Smooth muscle cell of the brain vasculature (primary cell): ENCODE results near the gene CDCA7.
A peak's percentile ranks its signal among the peaks of the same experiment; 100 is the strongest.
"Not testable (repeated sequence)": the region's sequence is repeated elsewhere in the genome, so short reads cannot be mapped to it uniquely, and the experiment has no call there.

Source experiments
- DNase-seq: peaks from one replicate; pipeline ENCODE4 v3.0.0-alpha.2; 2012; ENCODE audit warnings: low read depth, low spot score

CDCA7 gene

GRCh38 chr2:173354582-173355131 is at the start of gene CDCA7:
Gene CDCA7 (plus strand): TSS chr2:173354872. CDS start chr2:173354964, 92 bp downstream.
- peak; percentile 21 for DNase-seq

- no peak for DNase-seq
Measured at GRCh38 chr2:173305303-173305702, 49.4 kb upstream of the CDCA7 start.

GRCh38 chr2:173307293-173307692 is 47.4 kb upstream of the CDCA7 start:
- DNase-seq, result no peak

GRCh38 chr2:173309370-173309769 is 45.3 kb upstream of the CDCA7 start:
- DNase-seq, result not testable (repeated sequence)

- no peak for DNase-seq
Measured at GRCh38 chr2:173311844-173312606, 42.6 kb upstream of the CDCA7 start.

- no peak for DNase-seq
Measured at GRCh38 chr2:173323371-173323770, 31.3 kb upstream of the CDCA7 start.

GRCh38 chr2:173326806-173327205 is 27.9 kb upstream of the CDCA7 start:
- DNase-seq, result no peak

GRCh38 chr2:173327421-173327820 is 27.3 kb upstream of the CDCA7 start:
- DNase-seq, result no peak

- not testable (repeated sequence) for DNase-seq
Measured at GRCh38 chr2:173333003-173333402, 21.7 kb upstream of the CDCA7 start.

GRCh38 chr2:173339807-173340206 is 14.9 kb upstream of the CDCA7 start:
- no peak for DNase-seq

GRCh38 chr2:173343921-173344320 is 10.8 kb upstream of the CDCA7 start:
- DNase-seq, result no peak

- no peak for DNase-seq
Measured at GRCh38 chr2:173346035-173346434, 8.6 kb upstream of the CDCA7 start.

- no peak for DNase-seq
Measured at GRCh38 chr2:173347305-173348168, 7.1 kb upstream of the CDCA7 start.

GRCh38 chr2:173349287-173349686 is 5.4 kb upstream of the CDCA7 start:
- DNase-seq, result no peak

- DNase-seq, result no peak
Measured at GRCh38 chr2:173350383-173350782, 4.3 kb upstream of the CDCA7 start.

GRCh38 chr2:173351879-173352278 is 2.8 kb upstream of the CDCA7 start:
- DNase-seq, result no peak

- no peak for DNase-seq
Measured at GRCh38 chr2:173353556-173353955, 1.1 kb upstream of the CDCA7 start.

GRCh38 chr2:173354073-173354581 is 545 bp upstream of the CDCA7 start:
- DNase-seq, result no peak

- no peak for DNase-seq
Measured at GRCh38 chr2:173355132-173355865, 627 bp downstream of the CDCA7 start.

GRCh38 chr2:173355866-173356508 is 1.3 kb downstream of the CDCA7 start:
- no peak for DNase-seq

GRCh38 chr2:173357346-173357745 is 2.7 kb downstream of the CDCA7 start:
- no peak for DNase-seq
